Common myeloid progenitor, CD34-positive (primary cell): ENCODE data around the gene OGFR.

Source experiments
- CTCF ChIA-PET: fragments of 350-600 bp; sonication (Branson Sonifier 250); formaldehyde crosslinking; loops from one replicate; lab custom pipeline; 2021; ENCODE audit warnings: antibody characterized with exemption; lab: Charles Lee
- POLR2A ChIA-PET: fragments of 350-600 bp; sonication (Branson Sonifier 250); formaldehyde crosslinking; loops from one replicate; lab custom pipeline; 2021; ENCODE audit warnings: antibody characterized with exemption; lab: Charles Lee
- DNase-seq, 3 donors: peaks; one replicate each; pipeline versions ENCODE4 v3.0.0 to v3.0.0-alpha.2; 2013
- H3K27ac ChIP-seq, 2 experiments: 1 replicate in 1 of 2; 2 replicates in 1 of 2; pipeline ENCODE4 v1.7.0; 2013; ENCODE audit warnings: inconsistent platforms in 2 of 2, low read length in 2 of 2, mild to moderate bottlenecking in 2 of 2, low read depth in 1 of 2, moderate library complexity in 1 of 2; ENCODE audit not compliant: severe bottlenecking in 2 of 2, insufficient read depth in 1 of 2, poor library complexity in 1 of 2
- H3K27me3 ChIP-seq, 5 experiments: replicated peaks in 2 of 5; 1 replicate in 3 of 5; 2 replicates in 2 of 5; pipeline versions ENCODE4 v1.6.1 to v1.7.0; 2013; ENCODE audit warnings: low read length in 4 of 5, mild to moderate bottlenecking in 2 of 5, moderate library complexity in 2 of 5, inconsistent platforms in 1 of 5; ENCODE audit not compliant: insufficient read depth in 5 of 5, control insufficient read depth in 4 of 5
- H3K36me3 ChIP-seq, 4 experiments: 1 replicate in 2 of 4; 2 replicates in 2 of 4; pipeline versions ENCODE4 v1.6.1 to v1.7.0; 2013; ENCODE audit warnings: low read length in 3 of 4, control low read depth in 1 of 4, mild to moderate bottlenecking in 1 of 4; ENCODE audit not compliant: control insufficient read depth in 4 of 4, insufficient read depth in 4 of 4
- H3K4me1 ChIP-seq, 4 experiments: 1 replicate in 3 of 4; 2 replicates in 1 of 4; pipeline versions ENCODE4 v1.6.1 to v1.7.1; 2013; ENCODE audit warnings: low read length in 3 of 4, mild to moderate bottlenecking in 3 of 4, control low read depth in 1 of 4, inconsistent platforms in 1 of 4, moderate library complexity in 1 of 4; ENCODE audit not compliant: control insufficient read depth in 4 of 4, insufficient read depth in 4 of 4; ENCODE audit errors: control extremely low read depth in 1 of 4
- H3K4me3 ChIP-seq, 7 experiments: 1 replicate in 4 of 7; 2 replicates in 3 of 7; pipeline versions ENCODE4 v1.5.1 to v1.7.0; 2013; ENCODE audit warnings: mild to moderate bottlenecking in 7 of 7, low read length in 6 of 7, moderate library complexity in 6 of 7, inconsistent platforms in 2 of 7, low read depth in 2 of 7, control low read depth in 1 of 7; ENCODE audit not compliant: insufficient read depth in 4 of 7, control insufficient read depth in 1 of 7; ENCODE audit errors: extremely low read depth in 1 of 7
- H3K9me3 ChIP-seq, 5 experiments: 1 replicate in 4 of 5; 2 replicates in 1 of 5; pipeline versions ENCODE4 v1.6.1 to v1.7.1; 2013; ENCODE audit warnings: low read length in 4 of 5, mild to moderate bottlenecking in 2 of 5, inconsistent platforms in 1 of 5, low read depth in 1 of 5, moderate library complexity in 1 of 5; ENCODE audit not compliant: control insufficient read depth in 4 of 5, insufficient read depth in 2 of 5; ENCODE audit errors: control extremely low read depth in 1 of 5
- WGBS: methylation state at CpG from one replicate; pipeline ENCODE4 v1.1.5; 2013; ENCODE audit not compliant: insufficient coverage; 5-methylcytosine and 5-hydroxymethylcytosine counted together

The OGFR gene

GRCh38 chr20:62822788-62823651 is 18.4 kb downstream of the OGFR start:
- POLR2A ChIA-PET: no interaction called here

GRCh38 chr20:62823688-62824475 is 19.2 kb downstream of the OGFR start:
- no peak for DNase-seq
- Histone ChIP-seq H3K4me1 (peaks cover 0 to 32% (median 15%) of the 10 kb centered on the region in 4 experiments), H3K27me3 (peaks cover 0 to 3% (median 1%) of the 10 kb centered on the region in 5 experiments), H3K36me3 (no peaks in the 10 kb centered on the region), H3K27ac (no peak overlapping the region), H3K9me3 (no peaks in the 10 kb centered on the region), H3K4me3 (peak overlapping the region in 2 of 7 experiments; percentile 55 to 70)
- ChIA-PET CTCF (interaction anchor here (0.8 to 2.0 kb wide), 8 partner anchors 8 to 80 kb away, joined by 3 to 10 read pairs (median 4); partner anchors contain the start of gene TCFL5), POLR2A (no interaction called here)
- 92% methylated on average over 32 of the region's 38 CpGs for WGBS

More at GRCh38 chr20:62822788-62823651, 18.4 kb downstream of the OGFR start:
- no peak overlapping the region for H3K4me3 ChIP-seq
- no peaks in the 10 kb centered on the region for H3K36me3 ChIP-seq
- CTCF ChIA-PET: interaction anchor here (0.8 to 2.0 kb wide), 12 partner anchors 9 to 81 kb away, joined by 3 to 10 read pairs (median 4); partner anchors contain the start of gene TCFL5
- no peaks in the 10 kb centered on the region for H3K9me3 ChIP-seq
- peak; percentile 72 to 86 (median 78) for DNase-seq
- H3K27me3 ChIP-seq: peaks cover 0 to 11% (median 7%) of the 10 kb centered on the region in 5 experiments
- peaks cover 0 to 39% (median 19%) of the 10 kb centered on the region in 4 experiments for H3K4me1 ChIP-seq
- 83% methylated on average over 21 of the region's 24 CpGs for WGBS
- H3K27ac ChIP-seq: no peak overlapping the region

DNA sequence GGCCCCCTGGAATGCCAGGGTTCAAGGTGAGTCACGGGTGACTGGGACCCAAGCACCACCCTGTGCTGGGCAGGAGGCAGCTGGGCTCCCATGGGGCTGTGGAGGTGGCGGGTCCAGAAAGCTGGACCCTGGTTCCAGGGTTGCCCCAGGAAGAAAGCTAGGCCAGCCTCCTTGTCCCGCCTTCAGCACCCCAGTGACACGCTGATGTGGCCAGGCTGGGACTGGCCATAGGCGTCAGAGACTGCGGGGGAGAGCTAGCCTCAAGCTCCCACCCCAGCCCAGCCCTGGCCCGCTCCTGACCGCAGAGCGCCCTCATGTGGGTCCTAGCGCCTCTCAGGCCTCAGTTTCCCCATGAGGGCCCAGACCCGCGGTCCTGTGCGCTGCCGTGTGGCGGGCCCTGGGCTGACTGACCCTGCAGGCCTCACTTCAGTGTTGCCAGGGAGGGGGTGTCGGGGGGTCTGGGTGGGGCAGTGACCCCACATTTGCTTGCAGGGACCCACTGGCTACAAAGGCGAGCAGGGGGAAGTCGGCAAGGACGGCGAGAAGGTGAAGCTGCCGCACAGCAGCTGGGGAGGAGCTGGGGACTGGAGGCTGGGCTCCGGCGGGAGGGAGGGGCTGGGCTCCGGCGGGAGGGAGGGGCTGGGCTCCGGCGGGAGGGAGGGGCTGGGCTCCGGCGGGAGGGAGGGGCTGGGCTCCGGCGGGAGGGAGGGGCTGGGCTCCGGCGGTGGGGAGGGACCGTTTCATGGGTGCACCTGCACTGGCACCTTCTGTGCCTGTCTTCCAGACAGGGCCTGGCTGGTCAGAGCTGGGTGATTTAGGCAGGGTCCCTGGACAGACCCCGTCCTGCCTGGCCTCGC is 20.1 kb downstream of the OGFR start:
- ChIA-PET POLR2A (no interaction called here), CTCF (interaction anchor here (0.7 kb wide), 1 partner anchor 14 kb away, joined by 3 read pairs; no protein-coding TSS in a partner anchor)
- DNase-seq: peak; percentile 47 to 79 (median 66)
- H3K36me3 ChIP-seq: no peaks in the 10 kb centered on the region
- H3K9me3 ChIP-seq: no peaks in the 10 kb centered on the region
- no peak overlapping the region for H3K27ac ChIP-seq
- peak overlapping the region in 6 of 7 experiments; percentile 14 to 70 (median 44) for H3K4me3 ChIP-seq
- 44% methylated on average over 16 of the region's 36 CpGs for WGBS
- H3K4me1 ChIP-seq: peaks cover 0 to 24% (median 10%) of the 10 kb centered on the region in 4 experiments
- H3K27me3 ChIP-seq: peaks cover 0 to 2% (median 0%) of the 10 kb centered on the region in 5 experiments

DNA sequence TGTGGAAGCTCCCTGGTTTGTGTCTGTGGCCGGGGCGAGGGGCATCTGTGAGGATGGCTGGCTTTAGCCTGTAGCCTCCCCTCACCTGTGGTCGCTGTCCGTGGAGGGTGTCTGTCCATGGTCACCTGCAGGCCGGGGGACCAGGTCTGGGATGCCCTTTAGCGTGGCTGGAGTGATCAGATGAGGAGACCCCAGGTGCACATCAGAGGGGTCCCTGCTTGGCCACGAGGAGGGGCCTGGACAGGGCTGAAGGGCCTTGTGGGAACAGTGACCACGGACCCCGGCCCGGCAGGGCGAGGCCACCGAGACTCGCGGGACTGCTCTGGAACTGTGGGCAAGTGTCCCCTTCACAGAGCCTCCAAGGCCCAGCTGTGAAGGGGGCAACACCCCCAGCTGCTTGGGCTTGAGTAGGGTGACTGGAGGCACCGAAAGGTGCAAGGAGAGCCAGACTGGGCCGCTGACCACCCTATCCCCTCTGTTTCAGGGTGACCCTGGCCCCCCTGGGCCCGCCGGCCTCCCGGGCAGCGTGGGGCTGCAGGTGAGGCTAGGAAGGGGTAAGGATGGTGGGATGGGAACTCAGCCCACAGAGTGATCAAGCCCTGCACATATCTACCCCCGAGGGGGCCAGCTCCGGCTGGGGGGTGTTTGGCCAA is 20.8 kb downstream of the OGFR start:
- ChIA-PET CTCF (interaction anchor here (0.7 kb wide), 1 partner anchor 14 kb away, joined by 3 read pairs; no protein-coding TSS in a partner anchor), POLR2A (no interaction called here)
- WGBS: 88% methylated on average over 16 of the region's 22 CpGs
- DNase-seq: no peak
- Histone ChIP-seq H3K27ac (no peak overlapping the region), H3K4me3 (peak overlapping the region in 1 of 7 experiments; percentile 11), H3K9me3 (no peaks in the 10 kb centered on the region), H3K27me3 (peaks cover 0 to 2% (median 0%) of the 10 kb centered on the region in 5 experiments), H3K36me3 (no peaks in the 10 kb centered on the region), H3K4me1 (peaks cover 0 to 21% (median 9%) of the 10 kb centered on the region in 4 experiments)

- no peaks in the 10 kb centered on the region for H3K36me3 ChIP-seq
- ChIA-PET CTCF (no interaction called here), POLR2A (no interaction called here)
- H3K27me3 ChIP-seq: no peaks in the 10 kb centered on the region
- no peaks in the 10 kb centered on the region for H3K9me3 ChIP-seq
- 94% methylated on average over 16 of the region's 27 CpGs for whole genome bisulfite sequencing
- DNase-seq: peak in 1 of 3 donors; percentile 10
- peaks cover 0 to 21% (median 9%) of the 10 kb centered on the region in 4 experiments for H3K4me1 ChIP-seq
- no peak overlapping the region for H3K4me3 ChIP-seq
- H3K27ac ChIP-seq: no peak overlapping the region
Measured at GRCh38 chr20:62825986-62826645, 21.5 kb downstream of the OGFR start.
